H1 (cell line): ENCODE data around the gene ASMTL. TPM values are rescaled to one million over a fixed set of nuclear protein-coding genes. Genes with fewer than 3 reads are reported as not detected.

ENCODE experiments used
- CTCF ChIA-PET: fragments of 300-600 bp; sonication (Branson Sonifier 250); formaldehyde crosslinking; loops from one replicate; lab custom pipeline; 2021; ENCODE audit not compliant: partially characterized antibody; lab: Charles Lee
- POLR2A ChIA-PET: fragments of 300-600 bp; sonication (Branson Sonifier 250); formaldehyde crosslinking; loops from one replicate; lab custom pipeline; 2021; ENCODE audit warnings: inconsistent platforms; ENCODE audit not compliant: partially characterized antibody; lab: Charles Lee
- DNase-seq, 2 experiments: peaks; one replicate each; pipeline versions ENCODE4 v3.0.0 to v3.0.0-alpha.2; 2010 to 2022; ENCODE audit warnings: low spot score in 2 of 2, low read depth in 1 of 2, mixed read lengths in 1 of 2
- FAIRE-seq: peaks from 2 replicates; lab custom pipeline; 2011; peaks lifted over from hg19 to GRCh38; lab: Jason Lieb, UNC
- H2AFZ ChIP-seq: 2 replicates; pipeline ENCODE4 v1.8.1; 2012; ENCODE audit warnings: low read length, inconsistent platforms
- H2AK5ac ChIP-seq: 2 replicates; pipeline ENCODE4 v1.6.1; 2013; ENCODE audit warnings: low read depth, low read length
- H2BK120ac ChIP-seq: replicated peaks from 2 replicates; pipeline ENCODE3; 2013; ENCODE audit warnings: low read depth, low read length, inconsistent platforms
- H2BK12ac ChIP-seq: 2 replicates; pipeline ENCODE4 v1.6.1; 2013; ENCODE audit warnings: low read depth, low read length
- H2BK15ac ChIP-seq: 2 replicates; pipeline ENCODE4 v1.6.1; 2013; ENCODE audit warnings: low read length
- H2BK20ac ChIP-seq: 2 replicates; pipeline ENCODE4 v1.6.1; 2013; ENCODE audit warnings: low read length
- H2BK5ac ChIP-seq: 2 replicates; pipeline ENCODE4 v1.6.1; 2013; ENCODE audit warnings: low read depth, low read length
- H3K14ac ChIP-seq: 2 replicates; pipeline ENCODE4 v1.6.1; 2013; ENCODE audit warnings: inconsistent platforms; ENCODE audit not compliant: insufficient read length
- H3K18ac ChIP-seq: 2 replicates; pipeline ENCODE4 v1.6.1; 2013; ENCODE audit warnings: low read length; ENCODE audit errors: extremely low read depth
- H3K23ac ChIP-seq: 2 replicates; pipeline ENCODE4 v1.6.1; 2013; ENCODE audit warnings: inconsistent platforms; ENCODE audit not compliant: insufficient read length
- H3K23me2 ChIP-seq: 2 replicates; pipeline ENCODE4 v1.6.1; 2013; ENCODE audit warnings: low read depth, low read length
- H3K27ac ChIP-seq: 2 replicates; pipeline ENCODE4 v1.6.1; 2011; ENCODE audit warnings: low read depth, low read length, inconsistent platforms
- H3K27me3 ChIP-seq, 4 experiments: replicated peaks in 1 of 4; 1 replicate in 1 of 4; 2 replicates in 3 of 4; pipeline versions ENCODE4 v1.6.1 to v1.8.1; 2011 to 2013; ENCODE audit warnings: low read length in 3 of 4, mild to moderate bottlenecking in 3 of 4, inconsistent platforms in 2 of 4, mixed read lengths in 2 of 4, moderate library complexity in 1 of 4; ENCODE audit not compliant: control insufficient read depth in 3 of 4, insufficient read depth in 3 of 4; ENCODE audit errors: extremely low read depth in 1 of 4
- H3K36me3 ChIP-seq, 4 experiments: 2 replicates each; pipeline versions ENCODE4 v1.6.1 to v1.8.1; 2011 to 2013; ENCODE audit warnings: mild to moderate bottlenecking in 4 of 4, low read length in 3 of 4, moderate library complexity in 2 of 4, control low read depth in 1 of 4, inconsistent platforms in 1 of 4; ENCODE audit not compliant: insufficient read depth in 4 of 4, control insufficient read depth in 2 of 4
- H3K4ac ChIP-seq: replicated peaks from 2 replicates; pipeline ENCODE3; 2013; ENCODE audit warnings: low read length, low read depth, mixed read lengths, inconsistent platforms; ENCODE audit not compliant: insufficient read length
- H3K4me1 ChIP-seq, 4 experiments: replicated peaks in 1 of 4; 1 replicate in 1 of 4; 2 replicates in 3 of 4; pipeline versions ENCODE4 v1.6.1 to v1.8.1; 2011 to 2013; ENCODE audit warnings: low read length in 3 of 4, inconsistent platforms in 2 of 4, mixed read lengths in 1 of 4; ENCODE audit not compliant: insufficient read depth in 4 of 4, control insufficient read depth in 3 of 4
- H3K4me2 ChIP-seq, 2 experiments: 2 replicates each; pipeline versions ENCODE4 v1.6.1 to v1.8.1; 2011 to 2013; ENCODE audit warnings: low read depth in 2 of 2, low read length in 2 of 2, control low read depth in 1 of 2, inconsistent platforms in 1 of 2, mild to moderate bottlenecking in 1 of 2; ENCODE audit not compliant: insufficient read depth in 1 of 2
- H3K4me3 ChIP-seq, 4 experiments: fragments of 200-600, 300-600 bp in 1 of 4; sonication (generic), shearing (Covaris generic), sonication (Bioruptor Twin) in 1 of 4; 2 replicates each; pipeline versions ENCODE4 v1.5.1 to v1.8.1; 2011 to 2016; ENCODE audit warnings: low read length in 4 of 4, low read depth in 3 of 4, control low read depth in 2 of 4, inconsistent platforms in 2 of 4, mild to moderate bottlenecking in 2 of 4, mixed read lengths in 1 of 4, moderate library complexity in 1 of 4; ENCODE audit not compliant: insufficient read depth in 2 of 4; ENCODE audit errors: extremely low read depth in 1 of 4
- H3K56ac ChIP-seq: replicated peaks from 2 replicates; pipeline ENCODE3; 2013; ENCODE audit warnings: low read depth, mild to moderate bottlenecking, mixed read lengths, low read length, inconsistent platforms; ENCODE audit not compliant: insufficient read length
- H3K79me1 ChIP-seq: 2 replicates; pipeline ENCODE4 v1.6.1; 2013; ENCODE audit warnings: low read depth, low read length, control low read depth
- H3K79me2 ChIP-seq, 2 experiments: 2 replicates each; pipeline versions ENCODE4 v1.6.1 to v1.8.1; 2012 to 2013; ENCODE audit warnings: low read length in 2 of 2, mild to moderate bottlenecking in 2 of 2, inconsistent platforms in 1 of 2; ENCODE audit not compliant: insufficient read depth in 2 of 2, control insufficient read depth in 1 of 2
- H3K9ac ChIP-seq, 4 experiments: replicated peaks in 1 of 4; 1 replicate in 1 of 4; 2 replicates in 3 of 4; pipeline versions ENCODE4 v1.6.1 to v1.8.1; 2011 to 2013; ENCODE audit warnings: low read depth in 3 of 4, low read length in 3 of 4, control low read depth in 2 of 4, mild to moderate bottlenecking in 2 of 4, moderate library complexity in 2 of 4, inconsistent platforms in 1 of 4; ENCODE audit errors: extremely low read depth in 1 of 4
- H3K9me3 ChIP-seq, 2 experiments: 2 replicates each; pipeline versions ENCODE4 v1.6.1 to v1.8.1; 2012 to 2013; ENCODE audit warnings: mild to moderate bottlenecking in 2 of 2, moderate library complexity in 2 of 2, control low read depth in 1 of 2, inconsistent platforms in 1 of 2, low read depth in 1 of 2, low read length in 1 of 2, mixed read lengths in 1 of 2; ENCODE audit not compliant: insufficient read depth in 2 of 2
- H4K20me1 ChIP-seq, 2 experiments: replicated peaks in 1 of 2; 2 replicates each; pipeline versions ENCODE3 to v1.8.1; 2011 to 2013; ENCODE audit warnings: inconsistent platforms in 2 of 2, low read length in 2 of 2, mild to moderate bottlenecking in 1 of 2; ENCODE audit not compliant: insufficient read depth in 2 of 2, control insufficient read depth in 1 of 2
- H4K5ac ChIP-seq: 2 replicates; pipeline ENCODE4 v1.6.1; 2013; ENCODE audit warnings: low read length, low read depth, mixed read lengths, inconsistent platforms; ENCODE audit not compliant: insufficient read length
- H4K8ac ChIP-seq: 2 replicates; pipeline ENCODE4 v1.8.0; 2013; ENCODE audit warnings: mild to moderate bottlenecking, moderate library complexity, low read length, inconsistent platforms; ENCODE audit not compliant: insufficient read depth; ENCODE audit errors: extremely low read depth
- H4K91ac ChIP-seq: replicated peaks from 2 replicates; pipeline ENCODE3; 2013; ENCODE audit warnings: low read length, mixed read lengths, inconsistent platforms; ENCODE audit not compliant: insufficient read length
- GTF2F1 ChIP-seq: IDR thresholded peaks from 2 replicates; pipeline ENCODE4 v1.6.1; 2012; ENCODE audit warnings: low read depth, low read length, improper control_type of control experiment, borderline replicate concordance
- HDAC2 ChIP-seq, 2 experiments: fragments of 300-600 bp in 1 of 2; sonication (generic) in 1 of 2; IDR thresholded peaks; 2 replicates each; pipeline ENCODE4 v1.6.1; 2011 to 2012; ENCODE audit warnings: low read depth in 2 of 2, low read length in 2 of 2, mild to moderate bottlenecking in 2 of 2, moderate library complexity in 2 of 2, borderline replicate concordance in 1 of 2, inconsistent platforms in 1 of 2
- SIRT6 ChIP-seq: IDR thresholded peaks from one replicate; pipeline ENCODE4 v1.7.1; 2012; ENCODE audit warnings: low read length, inconsistent platforms
- WGBS, 2 experiments: shearing (Covaris generic) in 1 of 2; methylation state at CpG; one replicate each; pipeline versions ENCODE4 v1.1.6 to v1.1.7; 2013 to 2015; ENCODE audit warnings: low lambda C conversion rate in 2 of 2, mixed read lengths in 2 of 2, inconsistent platforms in 1 of 2, low coverage in 1 of 2, missing lambda C conversion rate in 1 of 2; ENCODE audit not compliant: insufficient replicate concordance in 2 of 2, insufficient coverage in 1 of 2, insufficient read length in 1 of 2; ENCODE audit errors: extremely low coverage in 1 of 2, missing lambda C conversion rate in 1 of 2; 5-methylcytosine and 5-hydroxymethylcytosine counted together
- polyA plus RNA-seq, 7 experiments: library from polyadenylated mRNA; depleted of rRNA in 3 of 7; stranded (reverse) in 5 of 7; unstranded in 2 of 7; fragments of >200 nt in 5 of 7; fragments of 200-250 nt in 2 of 7; gene quantifications; 1 replicate in 5 of 7; 2 replicates in 1 of 7; 4 replicates in 1 of 7; pipeline versions ENCODE4 v1.2.1 to v1.2.3, GENCODE V29; 2011 to 2013; ENCODE audit warnings: missing spikeins in 2 of 7, mixed read lengths in 2 of 7
- total RNA-seq: library from RNA; stranded (reverse); fragmentation: NEBNext Ultra II Directional; extraction: Animal tissue kit (Norgen Biotek cat#: 25700); gene quantifications from 2 replicates; pipeline ENCODE4 v1.2.1, GENCODE V29; 2021

Gene ASMTL
- total and polyA plus RNA-seq, 2 of the 8 experiments (the other 6 are each of a cell fraction or from before 2014, with no cell fraction given): 75.6 to 81.4 TPM

GRCh38 chrX:1449036-1449822 lies 3.5 kb downstream of the ASMTL start:
- 81% methylated on average over 9 of the region's 9 CpGs; no CpG with 5 or more reads in 1 of the 2 experiments for WGBS, 2 experiments

More at GRCh38 chrX:1449036-1449822, 3.5 kb downstream of the ASMTL start:
- H3K56ac ChIP-seq: no peak overlapping the region
- H4K5ac ChIP-seq: no peak overlapping the region
- peaks cover 13% of the 10 kb centered on the region; the same call in 1 of the 2 replicates for H3K23me2 ChIP-seq
- POLR2A ChIA-PET: no interaction called here
- no peak overlapping the region for H3K18ac ChIP-seq
- no peak for DNase-seq
- H2BK120ac ChIP-seq: no peak overlapping the region
- H3K23ac ChIP-seq: no peak overlapping the region
- H2BK20ac ChIP-seq: no peak overlapping the region
- no peak overlapping the region for H3K4ac ChIP-seq
- no peak overlapping the region for H2BK12ac ChIP-seq
- H3K4me2 ChIP-seq: no peak overlapping the region
- peaks cover 4 to 26% of the 10 kb centered on the region in 2 experiments; a peak in 3 of 4 replicates for H3K9me3 ChIP-seq
- CTCF ChIA-PET: no interaction called here
- H3K4me3 ChIP-seq: no peak overlapping the region; a peak in 1 of 8 replicates
- H4K91ac ChIP-seq: no peak overlapping the region
- H3K79me2 ChIP-seq: peaks cover 57 to 80% of the 10 kb centered on the region in 2 experiments
- no peak overlapping the region for H2BK15ac ChIP-seq
- no peak overlapping the region for H2AFZ ChIP-seq
- TF ChIP-seq SIRT6: no peak
- TF ChIP-seq GTF2F1: no peak
- TF ChIP-seq HDAC2 (IDR thresholded peaks at IDR 0.05; ENCODE audit: borderline replicate concordance in 1 of 2, low read depth in 2 of 2, low read length in 2 of 2): no peak
- no peak overlapping the region for H3K27ac ChIP-seq
- H3K27me3 ChIP-seq: no peaks in the 10 kb centered on the region
- peaks cover 29% of the 10 kb centered on the region for H3K79me1 ChIP-seq
- no peak overlapping the region for H4K8ac ChIP-seq
- peaks cover 0 to 5% of the 10 kb centered on the region in 2 experiments for H4K20me1 ChIP-seq
- peaks cover 4 to 31% (median 12%) of the 10 kb centered on the region in 4 experiments; a peak in 6 of 8 replicates for H3K36me3 ChIP-seq
- no peak for FAIRE-seq
- no peak overlapping the region for H2AK5ac ChIP-seq
- no peak overlapping the region for H3K9ac ChIP-seq
- H3K4me1 ChIP-seq: peaks cover 0 to 1% (median 0%) of the 10 kb centered on the region in 4 experiments; a peak in 2 of 7 replicates
- H2BK5ac ChIP-seq: no peak overlapping the region
- no peak overlapping the region for H3K14ac ChIP-seq
